Activated CD4-positive, alpha-beta memory T cell treated with anti-CD3 and anti-CD28 coated beads for 36 hours (primary cell): ENCODE results near the gene NUP98. TPM values are rescaled to one million over a fixed set of nuclear protein-coding genes. Genes with fewer than 3 reads are reported as not detected.
A peak's percentile ranks its signal among the peaks of the same experiment; 100 is the strongest.

Experiments used
- CTCF ChIA-PET: fragments of 350-600 bp; sonication (Branson Sonifier 250); formaldehyde crosslinking; loops from one replicate; lab custom pipeline; 2021; ENCODE audit warnings: antibody characterized with exemption, inconsistent platforms; lab: Charles Lee
- POLR2A ChIA-PET: fragments of 350-600 bp; sonication (Branson Sonifier 250); formaldehyde crosslinking; loops from one replicate; lab custom pipeline; 2021; ENCODE audit warnings: antibody characterized with exemption; lab: Charles Lee
- DNase-seq: peaks from one replicate; pipeline ENCODE4 v3.0.0-alpha.2; 2020
- H3K27ac Mint-ChIP-seq: one replicate; pipeline ENCODE4 v1.8.0; 2021; ENCODE audit warnings: mixed read lengths
- H3K27me3 Mint-ChIP-seq: one replicate; pipeline ENCODE4 v1.8.0; 2021; ENCODE audit warnings: mixed read lengths
- H3K36me3 Mint-ChIP-seq: one replicate; pipeline ENCODE4 v1.8.0; 2021; ENCODE audit warnings: mixed read lengths
- H3K4me1 Mint-ChIP-seq: one replicate; pipeline ENCODE4 v1.8.0; 2021; ENCODE audit warnings: low read depth, mixed read lengths
- H3K4me3 Mint-ChIP-seq: one replicate; pipeline ENCODE4 v1.8.0; 2021; ENCODE audit warnings: mild to moderate bottlenecking, mixed read lengths
- H3K9me3 Mint-ChIP-seq: one replicate; pipeline ENCODE4 v1.8.0; 2021; ENCODE audit warnings: mixed read lengths
- intact Hi-C: fragments of 100-400 bp; cut with micrococcal nuclease; formaldehyde crosslinking; loops from one replicate; pipeline ENCODE4 v1.15.1; 2023
- total RNA-seq, 2 experiments: library from RNA; stranded (reverse); gene quantifications; one replicate each; pipeline ENCODE4 v1.2.3, GENCODE V29; 2021

Gene NUP98
- total RNA-seq, 2 experiments from 2014 or later = 90.6 to 104 TPM

- CTCF ChIA-PET = interaction anchor here (5.0 to 23.7 kb wide), 3 partner anchors 15 to 233 kb away, joined by 24 to 756 read pairs (median 245); partner anchors contain the start of genes PGAP2 and STIM1
- H3K9me3 Mint-ChIP-seq = no peaks in the 10 kb centered on the region
- H3K4me3 Mint-ChIP-seq = peak overlapping the region; percentile 92
- H3K36me3 Mint-ChIP-seq = peaks cover 53% of the 10 kb centered on the region
- intact Hi-C loops = loop anchor here (1.0 kb wide), 1 partner anchor 13 kb away; no protein-coding TSS in a partner anchor
- H3K27me3 Mint-ChIP-seq = no peaks in the 10 kb centered on the region
- peak; percentile 68 for DNase-seq
- peak overlapping the region; percentile 92 for H3K27ac Mint-ChIP-seq
- H3K4me1 Mint-ChIP-seq = peaks cover 63% of the 10 kb centered on the region
- POLR2A ChIA-PET = interaction anchor here (5.7 kb wide), 1 partner anchor 18 kb away, joined by 124 read pairs; the partner anchor contains the start of gene STIM1
These were observed 39.5 kb upstream of the NUP98 start for GRCh38 chr11:3836903-3837302.

GRCh38 chr11:3835751-3836150, 38.4 kb upstream of the NUP98 start:
- POLR2A ChIA-PET = interaction anchor here (0.7 to 1.2 kb wide), 4 partner anchors 19 to 38 kb away, joined by 3 to 6 read pairs (median 4); partner anchors contain the start of gene NUP98
- intact Hi-C loops = no loop called here

GRCh38 chr11:3834664-3835461, 37.5 kb upstream of the NUP98 start:
- peak overlapping the region; percentile 92 for H3K27ac Mint-ChIP-seq
- POLR2A ChIA-PET = interaction anchor here (1.0 to 1.2 kb wide), 3 partner anchors 20 to 37 kb away, joined by 3 to 6 read pairs (median 4); partner anchors contain the start of gene NUP98
- DNase-seq = no peak
- H3K36me3 Mint-ChIP-seq = peaks cover 68% of the 10 kb centered on the region
- H3K4me1 Mint-ChIP-seq = peaks cover 79% of the 10 kb centered on the region
- intact Hi-C loops = no loop called here
- no peaks in the 10 kb centered on the region for H3K9me3 Mint-ChIP-seq
- H3K4me3 Mint-ChIP-seq = peak overlapping the region; percentile 64
- CTCF ChIA-PET = interaction anchor here (1.7 to 23.7 kb wide), 3 partner anchors 10 to 235 kb away, joined by 6 to 756 read pairs (median 245); partner anchors contain the start of gene STIM1
- H3K27me3 Mint-ChIP-seq = no peaks in the 10 kb centered on the region

More at GRCh38 chr11:3835751-3836150, 38.4 kb upstream of the NUP98 start:
- Mint-ChIP-seq H3K4me1 (peaks cover 72% of the 10 kb centered on the region), H3K27me3 (no peaks in the 10 kb centered on the region), H3K4me3 (peak overlapping the region; percentile 64), H3K9me3 (no peaks in the 10 kb centered on the region), H3K27ac (peak overlapping the region; percentile 92), H3K36me3 (peaks cover 64% of the 10 kb centered on the region)
- DNase-seq = no peak
- CTCF ChIA-PET = interaction anchor here (0.6 to 23.7 kb wide), 5 partner anchors 11 to 321 kb away, joined by 3 to 756 read pairs (median 24); partner anchors contain the start of genes PGAP2 and STIM1

- Mint-ChIP-seq H3K4me3 (peak overlapping the region; percentile 64), H3K9me3 (no peaks in the 10 kb centered on the region), H3K4me1 (peaks cover 82% of the 10 kb centered on the region), H3K27ac (peak overlapping the region; percentile 92), H3K27me3 (no peaks in the 10 kb centered on the region), H3K36me3 (peaks cover 66% of the 10 kb centered on the region)
- intact Hi-C loops = no loop called here
- ChIA-PET POLR2A (no interaction called here), CTCF (interaction anchor here (1.7 to 23.7 kb wide), 3 partner anchors 9 to 236 kb away, joined by 6 to 756 read pairs (median 11); partner anchors contain the start of gene STIM1)
- DNase-seq = no peak
These were observed 37.0 kb upstream of the NUP98 start for GRCh38 chr11:3834349-3834663.

GRCh38 chr11:3833449-3833848, 36.1 kb upstream of the NUP98 start:
- Mint-ChIP-seq H3K4me3 (no peak overlapping the region), H3K27me3 (no peaks in the 10 kb centered on the region), H3K36me3 (peaks cover 62% of the 10 kb centered on the region), H3K27ac (peak overlapping the region; percentile 92), H3K4me1 (peaks cover 76% of the 10 kb centered on the region), H3K9me3 (no peaks in the 10 kb centered on the region)
- DNase-seq = no peak
- intact Hi-C loops = no loop called here
- CTCF ChIA-PET = interaction anchor here (1.5 to 23.7 kb wide), 3 partner anchors 16 to 237 kb away, joined by 4 to 756 read pairs (median 11); partner anchors contain the start of gene STIM1
- POLR2A ChIA-PET = interaction anchor here (0.6 kb wide), 1 partner anchor 262 kb away, joined by 3 read pairs; no protein-coding TSS in a partner anchor

- H3K4me3 Mint-ChIP-seq = no peak overlapping the region
- intact Hi-C loops = no loop called here
- peaks cover 62% of the 10 kb centered on the region for H3K36me3 Mint-ChIP-seq
- no peaks in the 10 kb centered on the region for H3K9me3 Mint-ChIP-seq
- peaks cover 71% of the 10 kb centered on the region for H3K4me1 Mint-ChIP-seq
- ChIA-PET CTCF (interaction anchor here (0.8 to 23.7 kb wide), 5 partner anchors 8 to 237 kb away, joined by 3 to 756 read pairs (median 6); partner anchors contain the start of genes RHOG and STIM1), POLR2A (interaction anchor here (0.6 to 0.9 kb wide), 3 partner anchors 51 to 263 kb away, joined by 3 to 6 read pairs (median 3); no protein-coding TSS in a partner anchor)
- peak overlapping the region; percentile 92 for H3K27ac Mint-ChIP-seq
- H3K27me3 Mint-ChIP-seq = no peaks in the 10 kb centered on the region
- no peak for DNase-seq
These were observed 35.5 kb upstream of the NUP98 start for GRCh38 chr11:3832816-3833215.

GRCh38 chr11:3831378-3832239, 34.3 kb upstream of the NUP98 start:
- peak; percentile 33 for DNase-seq
- Mint-ChIP-seq H3K9me3 (no peaks in the 10 kb centered on the region), H3K4me3 (peak overlapping the region; percentile 53), H3K4me1 (peaks cover 75% of the 10 kb centered on the region), H3K36me3 (peaks cover 71% of the 10 kb centered on the region), H3K27me3 (no peaks in the 10 kb centered on the region), H3K27ac (peak overlapping the region; percentile 92)
- intact Hi-C loops = loop anchor here (1.0 kb wide), 1 partner anchor 8 kb away; no protein-coding TSS in a partner anchor
- CTCF ChIA-PET = interaction anchor here (1.5 to 2.8 kb wide), 4 partner anchors 10 to 241 kb away, joined by 4 to 21 read pairs (median 11); partner anchors contain the start of genes RHOG and STIM1
- POLR2A ChIA-PET = interaction anchor here (0.9 to 2.4 kb wide), 4 partner anchors 9 to 234 kb away, joined by 3 to 21 read pairs (median 4); partner anchors contain the start of genes PGAP2 and RHOG

- peaks cover 77% of the 10 kb centered on the region for H3K4me1 Mint-ChIP-seq
- POLR2A ChIA-PET = interaction anchor here (0.9 to 2.4 kb wide), 3 partner anchors 10 to 24 kb away, joined by 3 to 21 read pairs (median 4); partner anchors contain the start of genes PGAP2 and RHOG
- H3K27ac Mint-ChIP-seq = peak overlapping the region; percentile 92
- peaks cover 76% of the 10 kb centered on the region for H3K36me3 Mint-ChIP-seq
- no peak overlapping the region for H3K4me3 Mint-ChIP-seq
- intact Hi-C loops = loop anchor here (1.0 kb wide), 1 partner anchor 9 kb away; no protein-coding TSS in a partner anchor
- no peak for DNase-seq
- CTCF ChIA-PET = interaction anchor here (2.2 to 2.8 kb wide), 3 partner anchors 11 to 242 kb away, joined by 9 to 21 read pairs (median 13); partner anchors contain the start of genes RHOG and STIM1
- no peaks in the 10 kb centered on the region for H3K27me3 Mint-ChIP-seq
- no peaks in the 10 kb centered on the region for H3K9me3 Mint-ChIP-seq
These were observed 33.4 kb upstream of the NUP98 start for GRCh38 chr11:3830730-3831129.

GRCh38 chr11:3830088-3830487, 32.7 kb upstream of the NUP98 start:
- Mint-ChIP-seq H3K27ac (peak overlapping the region; percentile 92), H3K4me3 (no peak overlapping the region), H3K27me3 (no peaks in the 10 kb centered on the region), H3K36me3 (peaks cover 69% of the 10 kb centered on the region), H3K9me3 (no peaks in the 10 kb centered on the region), H3K4me1 (peaks cover 73% of the 10 kb centered on the region)
- ChIA-PET POLR2A (interaction anchor here (2.4 kb wide), 1 partner anchor 11 kb away, joined by 21 read pairs; the partner anchor contains the start of gene RHOG), CTCF (interaction anchor here (2.2 to 2.8 kb wide), 3 partner anchors 11 to 242 kb away, joined by 9 to 21 read pairs (median 13); partner anchors contain the start of genes RHOG and STIM1)
- DNase-seq = no peak
- intact Hi-C loops = no loop called here

- intact Hi-C loops = no loop called here
- Mint-ChIP-seq H3K4me3 (no peak overlapping the region), H3K27ac (no peak overlapping the region), H3K36me3 (peaks cover 52% of the 10 kb centered on the region), H3K9me3 (no peaks in the 10 kb centered on the region), H3K27me3 (no peaks in the 10 kb centered on the region), H3K4me1 (peaks cover 59% of the 10 kb centered on the region)
- no peak for DNase-seq
- POLR2A ChIA-PET = interaction anchor here (1.3 kb wide), 1 partner anchor 246 kb away, joined by 3 read pairs; no protein-coding TSS in a partner anchor
- CTCF ChIA-PET = interaction anchor here (1.6 to 3.3 kb wide), 3 partner anchors 22 to 245 kb away, joined by 6 to 26 read pairs (median 9); no protein-coding TSS in a partner anchor
These were observed 30.3 kb upstream of the NUP98 start for GRCh38 chr11:3827434-3828186.
